HepG2 (cell line): ENCODE data around the gene ENDOG. TPM values are rescaled to one million over a fixed set of nuclear protein-coding genes. Genes with fewer than 3 reads are reported as not detected.
A peak's percentile ranks its signal among the peaks of the same experiment; 100 is the strongest.

Experiments used
- ARID2 ChIP-seq: sonication (generic); formaldehyde crosslinking; IDR thresholded peaks from 2 replicates; pipeline ENCODE4 v1.8.1; 2022; ENCODE audit warnings: mild to moderate bottlenecking, missing genetic modification reagents, borderline replicate concordance
- ATF7-NPFF ChIP-seq: sonication (generic); formaldehyde crosslinking; IDR thresholded peaks from 2 replicates; pipeline ENCODE4 v1.8.1; 2023; ENCODE audit warnings: mild to moderate bottlenecking, low read depth, missing genetic modification reagents, moderate library complexity
- BHLHE40 ChIP-seq: IDR thresholded peaks from 2 replicates; pipeline ENCODE4 v1.6.1; 2011; ENCODE audit warnings: low read length, improper control_type of control experiment
- CHCHD3 ChIP-seq: sonication (generic); formaldehyde crosslinking; IDR thresholded peaks from 2 replicates; pipeline ENCODE4 v1.8.0; 2022; ENCODE audit warnings: mild to moderate bottlenecking, missing genetic modification reagents, moderate library complexity
- HHEX ChIP-seq: IDR thresholded peaks from 2 replicates; pipeline ENCODE4 v1.6.1; 2016; ENCODE audit warnings: control low read depth
- HOXA7 ChIP-seq: sonication (generic); formaldehyde crosslinking; IDR thresholded peaks from 2 replicates; pipeline ENCODE4 v1.8.1; 2022; ENCODE audit warnings: mild to moderate bottlenecking, missing genetic modification reagents, moderate library complexity
- HOXD1 ChIP-seq: sonication (generic); formaldehyde crosslinking; IDR thresholded peaks from 2 replicates; pipeline ENCODE4 v1.5.0; 2020; ENCODE audit warnings: missing genetic modification reagents
- MED13 ChIP-seq: sonication (generic); formaldehyde crosslinking; IDR thresholded peaks from 2 replicates; pipeline ENCODE4 v1.5.0; 2020; ENCODE audit warnings: missing genetic modification reagents
- NFIB ChIP-seq: sonication (generic); formaldehyde crosslinking; IDR thresholded peaks from 2 replicates; pipeline ENCODE4 v1.9.0; 2021; ENCODE audit warnings: missing genetic modification reagents, mild to moderate bottlenecking, borderline replicate concordance
- NONO ChIP-seq, 2 experiments: fragments of 450-650 bp in 1 of 2; sonication (generic) in 1 of 2; formaldehyde crosslinking in 1 of 2; IDR thresholded peaks in 1 of 2; conservative IDR thresholded peaks in 1 of 2; 2 replicates each; pipeline versions ENCODE4 v1.6.1 to v1.8.0; 2017 to 2022; ENCODE audit warnings: mild to moderate bottlenecking in 1 of 2, missing genetic modification reagents in 1 of 2, moderate library complexity in 1 of 2
- PRMT3 ChIP-seq: sonication (generic); formaldehyde crosslinking; IDR thresholded peaks from 2 replicates; pipeline ENCODE4 v1.8.1; 2022; ENCODE audit warnings: low read depth, mild to moderate bottlenecking, moderate library complexity, missing genetic modification reagents, borderline replicate concordance
- RAD21 ChIP-seq: fragments of 450-650 bp; formaldehyde crosslinking; IDR thresholded peaks from 2 replicates; pipeline ENCODE4 v1.5.0; 2020; ENCODE audit warnings: mild to moderate bottlenecking
- TRIM24 ChIP-seq: sonication (generic); formaldehyde crosslinking; IDR thresholded peaks from 2 replicates; pipeline ENCODE4 v1.8.0; 2022; ENCODE audit warnings: mild to moderate bottlenecking, missing genetic modification reagents
- ZFP37 ChIP-seq: sonication (generic); formaldehyde crosslinking; IDR thresholded peaks from 2 replicates; pipeline ENCODE4 v1.4.0; 2020; ENCODE audit warnings: missing genetic modification reagents, borderline replicate concordance
- ZNF30 ChIP-seq: sonication (generic); formaldehyde crosslinking; IDR thresholded peaks from 2 replicates; pipeline ENCODE4 v1.5.0; 2020; ENCODE audit warnings: mild to moderate bottlenecking, missing genetic modification reagents
- ZNF333 ChIP-seq: sonication (generic); formaldehyde crosslinking; IDR thresholded peaks from 2 replicates; pipeline ENCODE4 v1.4.0; 2020; ENCODE audit warnings: mild to moderate bottlenecking, missing genetic modification reagents, borderline replicate concordance
- ZNF773 ChIP-seq: sonication (generic); formaldehyde crosslinking; IDR thresholded peaks from 2 replicates; pipeline ENCODE4 v1.4.0; 2020; ENCODE audit warnings: missing genetic modification reagents, borderline replicate concordance
- polyA plus RNA-seq, 8 experiments: library from polyadenylated mRNA; depleted of rRNA in 3 of 8; stranded (reverse) in 7 of 8; unstranded in 1 of 8; fragments of >200 nt; fragmentation: Illumina TruSeq in 4 of 8; extraction: Trizol in 4 of 8; gene quantifications; 2 replicates each; pipeline versions ENCODE4 v1.2.1 to v1.2.3, GENCODE V29; 2011 to 2016; ENCODE audit warnings: low read depth in 4 of 8, missing spikeins in 1 of 8, mixed read lengths in 1 of 8; ENCODE audit not compliant: insufficient read depth in 1 of 8
- total RNA-seq, 5 experiments: library from RNA; depleted of rRNA; stranded (reverse); fragments of >200 nt; fragmentation: Illumina TruSeq; extraction: Trizol; gene quantifications; 2 replicates each; pipeline ENCODE4 v1.2.3, GENCODE V29; 2016; ENCODE audit warnings: low read depth in 1 of 5
- TF ChIP-seq, protein P1 (sequence below): sonication (generic); formaldehyde crosslinking; conservative IDR thresholded peaks from 2 replicates; pipeline ENCODE4 v1.4.0; 2020; ENCODE audit warnings: missing genetic modification reagents
- TF ChIP-seq, protein P2 (sequence below): sonication (generic); formaldehyde crosslinking; IDR thresholded peaks from 2 replicates; pipeline ENCODE4 v1.4.0; 2020; ENCODE audit warnings: missing genetic modification reagents, borderline replicate concordance
- TF ChIP-seq, protein P3 (sequence below): fragments of 450-650 bp; IDR thresholded peaks from 2 replicates; pipeline ENCODE4 v1.6.1; 2017
- TF ChIP-seq, protein P4 (sequence below): sonication (generic); formaldehyde crosslinking; IDR thresholded peaks from 2 replicates; pipeline ENCODE4 v1.4.0; 2020; ENCODE audit warnings: mild to moderate bottlenecking, low read depth, missing genetic modification reagents

ENDOG gene
- total and polyA plus RNA-seq, 2 of the 13 experiments (the other 11 are each of a cell fraction or from before 2014, with no cell fraction given), result 26.3 to 28.8 TPM

DNA sequence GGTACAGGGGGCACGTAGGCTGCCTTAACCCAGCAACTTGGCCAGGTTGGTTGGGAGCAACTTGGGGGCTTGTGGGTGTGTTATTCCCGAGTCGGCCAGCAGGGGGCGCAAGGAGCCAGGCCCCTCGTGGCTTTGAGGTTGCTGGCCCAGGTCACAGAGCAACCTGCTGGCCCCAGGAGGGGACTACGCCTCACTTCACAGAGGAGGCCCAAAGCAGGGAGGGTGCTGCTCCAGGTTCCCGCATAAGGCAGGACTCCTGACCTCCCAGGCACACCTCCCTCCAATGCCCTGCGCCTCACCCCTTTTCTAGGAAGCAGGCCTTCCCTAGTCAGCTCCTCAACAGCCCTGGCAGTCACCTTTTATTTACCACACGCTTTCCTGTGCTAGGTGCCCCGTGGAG is 45.3 kb downstream of the ENDOG start (continued):
- TF ChIP-seq, protein P1, sequence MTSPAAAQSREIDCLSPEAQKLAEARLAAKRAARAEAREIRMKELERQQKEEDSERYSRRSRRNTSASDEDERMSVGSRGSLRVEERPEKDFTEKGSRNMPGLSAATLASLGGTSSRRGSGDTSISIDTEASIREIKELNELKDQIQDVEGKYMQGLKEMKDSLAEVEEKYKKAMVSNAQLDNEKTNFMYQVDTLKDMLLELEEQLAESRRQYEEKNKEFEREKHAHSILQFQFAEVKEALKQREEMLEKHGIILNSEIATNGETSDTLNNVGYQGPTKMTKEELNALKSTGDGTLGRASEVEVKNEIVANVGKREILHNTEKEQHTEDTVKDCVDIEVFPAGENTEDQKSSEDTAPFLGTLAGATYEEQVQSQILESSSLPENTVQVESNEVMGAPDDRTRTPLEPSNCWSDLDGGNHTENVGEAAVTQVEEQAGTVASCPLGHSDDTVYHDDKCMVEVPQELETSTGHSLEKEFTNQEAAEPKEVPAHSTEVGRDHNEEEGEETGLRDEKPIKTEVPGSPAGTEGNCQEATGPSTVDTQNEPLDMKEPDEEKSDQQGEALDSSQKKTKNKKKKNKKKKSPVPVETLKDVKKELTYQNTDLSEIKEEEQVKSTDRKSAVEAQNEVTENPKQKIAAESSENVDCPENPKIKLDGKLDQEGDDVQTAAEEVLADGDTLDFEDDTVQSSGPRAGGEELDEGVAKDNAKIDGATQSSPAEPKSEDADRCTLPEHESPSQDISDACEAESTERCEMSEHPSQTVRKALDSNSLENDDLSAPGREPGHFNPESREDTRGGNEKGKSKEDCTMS (CRISPR knock-in tag), result no peak
- no peak for TF ChIP-seq MED13 (CRISPR knock-in tag)
- TF ChIP-seq RAD21, result peak; percentile 99
- no peak for TF ChIP-seq HOXD1
- TF ChIP-seq, protein P2, sequence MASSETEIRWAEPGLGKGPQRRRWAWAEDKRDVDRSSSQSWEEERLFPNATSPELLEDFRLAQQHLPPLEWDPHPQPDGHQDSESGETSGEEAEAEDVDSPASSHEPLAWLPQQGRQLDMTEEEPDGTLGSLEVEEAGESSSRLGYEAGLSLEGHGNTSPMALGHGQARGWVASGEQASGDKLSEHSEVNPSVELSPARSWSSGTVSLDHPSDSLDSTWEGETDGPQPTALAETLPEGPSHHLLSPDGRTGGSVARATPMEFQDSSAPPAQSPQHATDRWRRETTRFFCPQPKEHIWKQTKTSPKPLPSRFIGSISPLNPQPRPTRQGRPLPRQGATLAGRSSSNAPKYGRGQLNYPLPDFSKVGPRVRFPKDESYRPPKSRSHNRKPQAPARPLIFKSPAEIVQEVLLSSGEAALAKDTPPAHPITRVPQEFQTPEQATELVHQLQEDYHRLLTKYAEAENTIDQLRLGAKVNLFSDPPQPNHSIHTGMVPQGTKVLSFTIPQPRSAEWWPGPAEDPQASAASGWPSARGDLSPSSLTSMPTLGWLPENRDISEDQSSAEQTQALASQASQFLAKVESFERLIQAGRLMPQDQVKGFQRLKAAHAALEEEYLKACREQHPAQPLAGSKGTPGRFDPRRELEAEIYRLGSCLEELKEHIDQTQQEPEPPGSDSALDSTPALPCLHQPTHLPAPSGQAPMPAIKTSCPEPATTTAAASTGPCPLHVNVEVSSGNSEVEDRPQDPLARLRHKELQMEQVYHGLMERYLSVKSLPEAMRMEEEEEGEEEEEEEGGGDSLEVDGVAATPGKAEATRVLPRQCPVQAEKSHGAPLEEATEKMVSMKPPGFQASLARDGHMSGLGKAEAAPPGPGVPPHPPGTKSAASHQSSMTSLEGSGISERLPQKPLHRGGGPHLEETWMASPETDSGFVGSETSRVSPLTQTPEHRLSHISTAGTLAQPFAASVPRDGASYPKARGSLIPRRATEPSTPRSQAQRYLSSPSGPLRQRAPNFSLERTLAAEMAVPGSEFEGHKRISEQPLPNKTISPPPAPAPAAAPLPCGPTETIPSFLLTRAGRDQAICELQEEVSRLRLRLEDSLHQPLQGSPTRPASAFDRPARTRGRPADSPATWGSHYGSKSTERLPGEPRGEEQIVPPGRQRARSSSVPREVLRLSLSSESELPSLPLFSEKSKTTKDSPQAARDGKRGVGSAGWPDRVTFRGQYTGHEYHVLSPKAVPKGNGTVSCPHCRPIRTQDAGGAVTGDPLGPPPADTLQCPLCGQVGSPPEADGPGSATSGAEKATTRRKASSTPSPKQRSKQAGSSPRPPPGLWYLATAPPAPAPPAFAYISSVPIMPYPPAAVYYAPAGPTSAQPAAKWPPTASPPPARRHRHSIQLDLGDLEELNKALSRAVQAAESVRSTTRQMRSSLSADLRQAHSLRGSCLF (CRISPR knock-in tag), result no peak
- no peak for TF ChIP-seq ARID2
- TF ChIP-seq, protein P3, sequence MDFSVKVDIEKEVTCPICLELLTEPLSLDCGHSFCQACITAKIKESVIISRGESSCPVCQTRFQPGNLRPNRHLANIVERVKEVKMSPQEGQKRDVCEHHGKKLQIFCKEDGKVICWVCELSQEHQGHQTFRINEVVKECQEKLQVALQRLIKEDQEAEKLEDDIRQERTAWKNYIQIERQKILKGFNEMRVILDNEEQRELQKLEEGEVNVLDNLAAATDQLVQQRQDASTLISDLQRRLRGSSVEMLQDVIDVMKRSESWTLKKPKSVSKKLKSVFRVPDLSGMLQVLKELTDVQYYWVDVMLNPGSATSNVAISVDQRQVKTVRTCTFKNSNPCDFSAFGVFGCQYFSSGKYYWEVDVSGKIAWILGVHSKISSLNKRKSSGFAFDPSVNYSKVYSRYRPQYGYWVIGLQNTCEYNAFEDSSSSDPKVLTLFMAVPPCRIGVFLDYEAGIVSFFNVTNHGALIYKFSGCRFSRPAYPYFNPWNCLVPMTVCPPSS, result no peak
- TF ChIP-seq NONO (IDR thresholded peaks at IDR 0.05), result no peak
- no peak for TF ChIP-seq NONO (CRISPR knock-in tag; conservative IDR thresholded peaks at IDR 0.05)
- TF ChIP-seq HOXA7 (CRISPR knock-in tag), result no peak
- no peak for TF ChIP-seq BHLHE40
- TF ChIP-seq ZNF30 (CRISPR knock-in tag), result no peak
- TF ChIP-seq NFIB, result no peak
- TF ChIP-seq TRIM24 (CRISPR knock-in tag), result no peak
- TF ChIP-seq HHEX, result no peak
- TF ChIP-seq, protein P4, sequence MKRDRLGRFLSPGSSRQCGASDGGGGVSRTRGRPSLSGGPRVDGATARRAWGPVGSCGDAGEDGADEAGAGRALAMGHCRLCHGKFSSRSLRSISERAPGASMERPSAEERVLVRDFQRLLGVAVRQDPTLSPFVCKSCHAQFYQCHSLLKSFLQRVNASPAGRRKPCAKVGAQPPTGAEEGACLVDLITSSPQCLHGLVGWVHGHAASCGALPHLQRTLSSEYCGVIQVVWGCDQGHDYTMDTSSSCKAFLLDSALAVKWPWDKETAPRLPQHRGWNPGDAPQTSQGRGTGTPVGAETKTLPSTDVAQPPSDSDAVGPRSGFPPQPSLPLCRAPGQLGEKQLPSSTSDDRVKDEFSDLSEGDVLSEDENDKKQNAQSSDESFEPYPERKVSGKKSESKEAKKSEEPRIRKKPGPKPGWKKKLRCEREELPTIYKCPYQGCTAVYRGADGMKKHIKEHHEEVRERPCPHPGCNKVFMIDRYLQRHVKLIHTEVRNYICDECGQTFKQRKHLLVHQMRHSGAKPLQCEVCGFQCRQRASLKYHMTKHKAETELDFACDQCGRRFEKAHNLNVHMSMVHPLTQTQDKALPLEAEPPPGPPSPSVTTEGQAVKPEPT (CRISPR knock-in tag), result no peak
- TF ChIP-seq PRMT3, result no peak
- peak; percentile 27; the same call in 1 of the 2 replicates for TF ChIP-seq ZFP37
- TF ChIP-seq ZNF773 (CRISPR knock-in tag), result 0 out of 2 replicates have a peak, but pooled peaks have one; percentile 72
- no peak for TF ChIP-seq ZNF333 (CRISPR knock-in tag)
- no peak for TF ChIP-seq ATF7-NPFF (CRISPR knock-in tag)
- TF ChIP-seq CHCHD3 (CRISPR knock-in tag), result no peak
